ENCODE measurements around the gene RTP3. TPM values are rescaled to one million over a fixed set of nuclear protein-coding genes. Genes with fewer than 3 reads are reported as not detected.
A peak's percentile ranks its signal among the peaks of the same experiment; 100 is the strongest.

The RTP3 gene
- total and polyA plus RNA-seq, 2 of the 8 experiments (the other 6 are each of a cell fraction or from before 2014, with no cell fraction given): 0.08 TPM; not detected in 1

DNA sequence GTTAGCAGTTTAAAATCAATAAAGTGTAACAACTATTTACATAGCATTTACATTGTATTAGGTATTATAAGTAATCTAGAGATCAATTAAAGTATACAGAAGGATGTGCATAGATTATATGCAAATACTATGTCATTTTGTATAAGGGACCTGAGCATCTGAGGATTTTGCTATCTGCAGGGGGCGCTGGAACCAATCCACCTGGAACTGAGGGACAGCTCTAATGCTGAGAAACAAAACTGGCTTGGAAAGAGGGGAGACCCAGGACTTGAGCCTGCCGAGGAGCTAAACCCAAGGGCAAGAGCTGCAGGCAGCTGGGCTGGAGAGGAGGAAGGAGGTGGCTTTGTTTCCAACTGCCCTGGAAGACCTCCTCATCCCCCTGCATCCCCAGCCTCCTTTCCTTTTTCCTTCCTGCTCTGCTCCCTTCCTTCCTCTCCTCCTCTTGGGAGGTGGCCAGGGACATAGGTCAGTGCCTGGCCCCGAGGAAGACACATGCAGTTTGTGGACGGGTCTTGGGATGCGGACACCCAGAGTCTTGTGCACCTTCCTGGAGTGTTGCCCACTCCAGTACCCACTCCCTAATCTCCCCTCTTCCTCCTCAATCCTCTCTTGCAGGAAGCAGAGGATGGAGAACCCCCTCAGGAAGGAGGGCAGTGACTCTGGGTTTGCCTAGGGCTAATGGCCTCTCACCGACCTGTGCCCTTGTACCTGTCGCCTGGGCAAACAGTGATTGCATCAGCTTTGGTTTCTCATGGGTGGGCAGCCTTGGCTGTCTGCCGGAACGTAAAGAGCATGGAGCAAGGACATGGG is 825 bp upstream of the RTP3 start (continued):
- TF ChIP-seq NRF1 (IDR thresholded peaks at IDR 0.05; ENCODE audit: low read depth, low read length): no peak
- TF ChIP-seq SIX5 (IDR thresholded peaks at IDR 0.05; ENCODE audit: low read depth, low read length): no peak
- TF ChIP-seq ASH2L (IDR thresholded peaks at IDR 0.05; ENCODE audit: low read length): no peak
- no peak for TF ChIP-seq GTF2F1 (IDR thresholded peaks at IDR 0.05; ENCODE audit: borderline replicate concordance, low read depth, low read length)
- no peak for TF ChIP-seq KDM4A (IDR thresholded peaks at IDR 0.05; ENCODE audit: low read depth, low read length, severe bottlenecking)
- TF ChIP-seq RAD21 (IDR thresholded peaks at IDR 0.05 in 1 of 2, conservative IDR thresholded peaks at IDR 0.05 in 1 of 2; ENCODE audit: low read depth in 2 of 2, low read length in 2 of 2): peak; percentile 58 to 69
- TF ChIP-seq, protein P1, sequence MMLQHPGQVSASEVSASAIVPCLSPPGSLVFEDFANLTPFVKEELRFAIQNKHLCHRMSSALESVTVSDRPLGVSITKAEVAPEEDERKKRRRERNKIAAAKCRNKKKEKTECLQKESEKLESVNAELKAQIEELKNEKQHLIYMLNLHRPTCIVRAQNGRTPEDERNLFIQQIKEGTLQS (IDR thresholded peaks at IDR 0.05; ENCODE audit: insufficient read depth, low read depth, low read length): no peak
